Inflammatory macrophage (primary cell): ENCODE data around the gene SLC24A2.
"Not testable (repeated sequence)": the region's sequence is repeated elsewhere in the genome, so short reads cannot be mapped to it uniquely, and the experiment has no call there.

Experiments
- DNase-seq, 2 donors: peaks; one replicate each; pipeline ENCODE4 v3.0.0-alpha.2; 2020 to 2022
- total RNA-seq, 18 experiments: gene quantifications; one replicate each; lab custom pipeline; 2026; ENCODE audit warnings: mixed read lengths in 6 of 18, inconsistent platforms in 2 of 18; lab: John Stamatoyannopoulos, UW

SLC24A2 gene
- 0 to 0.89 (median 0.06) reads per million in 18 experiments for total RNA-seq

DNA sequence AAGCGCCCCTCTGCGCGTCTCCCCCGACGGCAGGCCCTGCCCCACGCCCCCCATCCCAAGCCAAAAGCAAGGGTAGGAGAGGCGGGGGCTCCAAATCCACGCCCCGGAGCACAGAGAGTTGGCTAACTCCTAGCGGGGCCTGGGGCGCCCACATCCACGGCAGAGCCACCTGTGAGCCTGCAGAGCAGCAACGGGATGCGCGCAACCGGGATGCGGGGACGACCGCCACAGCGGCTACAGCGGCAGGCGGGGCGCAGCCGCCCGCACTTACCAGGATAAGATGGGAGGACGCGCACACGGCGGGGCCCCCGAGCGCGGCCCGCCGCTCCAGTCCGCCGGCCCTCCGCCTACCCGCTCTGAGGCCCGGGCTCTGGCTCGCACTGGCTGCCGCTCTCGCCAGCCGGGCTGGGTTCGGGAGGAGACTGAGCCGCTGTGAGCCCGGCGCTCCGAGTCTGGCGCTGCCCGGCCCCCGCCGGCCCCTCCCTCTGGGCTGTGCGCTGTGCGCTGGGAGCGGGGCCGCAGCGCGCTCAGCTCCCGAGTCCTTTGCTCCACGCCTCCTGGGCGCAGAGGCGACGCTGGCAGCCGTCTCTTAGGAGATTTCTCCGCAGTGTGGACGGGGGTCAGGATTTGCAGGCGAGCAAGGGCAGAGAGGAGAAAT is at the start of gene SLC24A2:
TSS of gene SLC24A2 (minus strand) at position 424 of the 658 bp plus-strand sequence.
- DNase-seq: no peak

DNA sequence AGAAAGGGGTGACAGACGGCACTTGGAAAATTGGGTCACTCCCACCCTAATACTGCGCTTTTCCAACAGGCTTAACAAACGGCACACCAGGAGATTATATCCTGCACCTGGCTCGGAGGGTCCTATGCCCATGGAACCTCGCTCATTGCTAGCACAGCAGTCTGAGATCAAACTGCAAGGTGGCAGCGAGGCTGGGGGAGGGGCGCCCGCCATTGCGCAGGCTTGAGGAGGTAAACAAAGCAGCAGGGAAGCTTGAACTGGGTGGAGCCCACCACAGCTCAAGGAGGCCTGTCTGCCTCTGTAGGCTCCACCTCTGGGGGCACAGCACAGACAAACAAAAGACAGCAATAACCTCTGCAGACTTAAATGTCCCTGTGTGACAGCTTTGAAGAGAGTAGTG is 44.5 kb upstream of the SLC24A2 start:
- DNase-seq: not testable (repeated sequence)

DNA sequence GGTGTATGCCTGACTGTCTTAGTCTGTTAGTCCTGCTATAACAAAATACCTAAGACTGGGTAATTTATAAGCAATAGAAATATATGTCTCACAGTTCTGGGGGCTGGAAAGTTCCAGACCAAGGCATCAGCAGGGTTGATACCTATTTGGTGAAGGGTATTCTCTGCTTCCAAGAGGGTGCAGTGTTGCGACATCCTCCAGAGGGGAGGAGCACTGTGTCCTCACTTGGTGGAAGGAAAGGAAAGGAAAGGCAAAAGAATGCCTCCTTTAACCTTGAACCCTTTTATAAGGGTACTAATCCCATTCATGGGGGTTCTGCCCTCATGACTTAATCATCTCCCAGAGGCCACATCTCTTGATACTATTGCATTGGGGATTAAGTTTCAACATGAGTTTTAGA is 42.0 kb upstream of the SLC24A2 start:
- no peak for DNase-seq

DNA sequence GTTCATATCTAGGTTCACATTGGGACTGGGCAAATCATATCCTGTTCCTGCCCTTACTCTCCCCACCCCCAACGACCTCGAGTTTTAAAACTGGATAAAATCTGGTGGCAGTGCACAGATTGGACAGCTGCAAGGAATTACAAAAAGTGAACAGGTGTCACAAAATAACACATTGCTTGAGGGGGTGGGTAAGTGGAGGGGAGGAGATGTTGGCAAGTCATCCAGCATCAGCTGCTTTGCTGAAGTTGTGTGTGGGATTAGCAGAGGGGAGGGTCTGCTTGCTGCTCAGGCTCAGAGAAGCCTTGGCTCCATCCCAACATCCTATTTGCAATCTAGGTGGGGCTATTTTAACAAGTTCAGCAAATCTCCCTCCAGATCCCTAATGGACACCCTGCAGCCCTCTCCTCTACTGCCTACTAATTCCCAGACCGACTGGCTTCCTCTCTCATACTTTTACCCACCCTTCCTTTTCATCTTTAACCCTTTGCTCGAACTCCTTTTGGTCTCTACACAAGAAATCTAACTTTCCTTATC is 39.8 kb upstream of the SLC24A2 start:
- no peak for DNase-seq

DNA sequence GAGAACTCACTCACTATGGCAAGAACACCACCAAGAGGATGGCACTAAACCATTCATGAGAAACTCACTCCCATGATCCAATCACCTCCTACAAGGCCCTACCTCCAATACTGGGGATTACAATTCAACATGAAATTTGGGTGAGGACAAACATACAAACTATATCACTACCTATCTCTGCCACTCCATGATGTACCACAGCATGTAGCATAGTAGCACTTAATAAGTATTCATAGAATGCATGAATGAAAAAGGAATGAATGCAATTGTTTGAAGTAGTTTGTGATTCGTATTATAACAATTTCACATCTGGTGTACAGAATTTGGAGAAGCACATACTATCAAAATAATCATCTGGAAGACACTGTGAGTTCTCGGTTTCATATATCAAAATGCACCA is 27.9 kb upstream of the SLC24A2 start:
- DNase-seq: no peak

DNA sequence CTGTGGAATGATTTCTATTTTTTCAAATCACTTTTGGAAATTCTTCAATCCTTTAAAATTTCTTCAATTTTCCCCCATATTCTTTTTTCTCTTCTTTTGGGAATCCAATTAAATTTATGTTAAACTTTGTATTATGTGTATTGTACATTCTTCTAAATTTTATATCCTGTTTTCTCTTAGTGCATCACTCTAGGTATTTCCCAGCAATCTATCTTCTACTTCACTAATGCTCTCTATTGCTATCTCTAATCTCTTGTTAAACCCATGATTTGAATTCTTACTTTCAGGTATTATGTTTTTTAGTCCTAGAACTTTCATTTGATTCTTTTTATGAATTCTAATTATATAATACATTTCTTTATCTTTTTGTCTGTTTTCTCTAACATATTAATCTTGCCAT is 23.4 kb upstream of the SLC24A2 start:
- DNase-seq: no peak

DNA sequence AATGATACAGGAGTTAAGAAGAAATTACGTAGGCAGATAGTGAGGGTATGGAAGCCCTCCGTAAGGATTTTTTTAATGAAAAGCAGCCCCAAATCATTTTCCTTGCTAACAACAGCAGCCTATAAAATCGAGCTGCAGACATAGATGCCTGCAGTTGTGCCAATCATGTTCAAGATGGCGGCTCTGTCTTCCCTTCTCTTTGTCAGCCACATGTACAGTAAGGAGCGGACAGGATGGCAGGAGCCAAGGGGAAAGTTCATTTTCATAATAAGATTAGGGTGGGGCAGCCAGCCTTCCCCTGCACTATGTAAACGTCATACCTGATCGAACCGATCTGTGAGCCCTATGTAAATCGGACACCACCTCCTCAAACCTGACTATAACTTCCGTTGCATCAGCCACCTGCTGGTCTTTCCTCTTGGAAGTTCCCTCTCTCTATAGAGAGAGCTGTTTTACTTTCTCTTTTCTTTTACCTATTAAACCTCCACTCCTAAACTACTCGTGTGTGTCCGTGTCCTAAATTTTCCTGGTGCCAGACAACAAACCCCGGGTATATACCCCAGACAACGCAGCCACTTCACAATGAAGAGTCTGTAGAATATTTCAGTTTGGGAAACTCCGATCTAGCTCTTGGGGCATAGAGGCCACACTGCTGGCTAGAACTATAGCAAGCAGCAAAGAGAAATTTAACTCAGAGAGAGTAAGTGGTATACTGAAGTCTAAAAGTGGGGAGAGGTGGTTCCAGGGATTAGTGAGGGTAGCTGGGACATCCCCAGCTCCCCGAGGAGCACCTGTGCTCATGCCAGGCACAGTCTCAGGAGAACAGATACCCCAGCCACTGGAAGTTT is 20.8 kb upstream of the SLC24A2 start:
- DNase-seq: no peak

DNA sequence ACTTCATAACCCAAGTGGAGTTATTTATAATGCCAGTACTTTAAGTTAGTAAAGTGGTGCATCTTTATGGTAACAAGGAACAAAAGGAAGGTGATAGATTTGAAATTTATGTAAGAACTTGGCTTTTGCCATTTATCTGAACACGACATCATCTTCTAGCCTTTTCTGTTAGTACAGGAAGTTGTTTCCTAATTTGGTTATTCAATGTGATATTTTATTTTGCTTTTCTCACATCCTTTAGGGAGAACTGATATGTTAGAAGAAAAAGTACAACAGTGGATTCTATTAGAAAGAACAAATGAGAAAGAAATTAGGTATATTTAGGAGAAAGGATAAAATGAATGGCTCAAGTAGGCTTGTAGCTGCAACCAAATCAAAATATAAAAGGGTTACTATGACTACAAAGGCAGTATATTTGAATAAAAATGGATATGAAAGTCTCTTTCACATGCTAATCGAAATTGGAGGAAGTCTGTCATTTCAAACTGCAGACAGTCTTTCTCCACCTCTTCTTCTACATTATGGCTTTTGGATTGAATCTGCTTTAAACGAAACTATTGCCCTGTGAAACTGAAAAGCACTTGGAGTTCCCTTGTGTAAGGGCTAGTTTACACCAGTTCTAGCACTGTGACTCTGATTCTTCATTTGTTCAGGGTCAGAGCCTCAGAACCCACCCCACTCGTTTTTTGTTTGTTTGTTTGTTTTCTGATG is 18.5 kb upstream of the SLC24A2 start:
- no peak for DNase-seq

DNA sequence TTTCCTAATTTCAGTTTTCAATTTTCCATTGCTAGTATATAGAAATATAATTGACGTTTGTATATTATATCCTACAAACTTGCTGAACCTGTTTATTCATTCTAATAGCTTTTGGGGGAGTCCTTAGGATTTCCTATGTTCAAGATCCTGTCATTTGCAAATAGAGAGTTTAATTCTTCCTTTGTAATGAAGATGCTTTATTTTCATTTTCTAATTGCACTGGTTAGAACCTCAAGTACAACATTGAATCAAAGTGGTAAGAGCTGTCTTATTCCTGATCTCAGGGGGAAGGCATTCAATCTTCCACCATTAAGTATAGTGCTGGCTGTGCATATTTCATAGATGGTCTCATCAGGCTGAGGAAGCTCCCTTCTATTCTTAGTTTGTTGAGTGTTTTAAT is 15.6 kb upstream of the SLC24A2 start:
- DNase-seq: no peak

DNA sequence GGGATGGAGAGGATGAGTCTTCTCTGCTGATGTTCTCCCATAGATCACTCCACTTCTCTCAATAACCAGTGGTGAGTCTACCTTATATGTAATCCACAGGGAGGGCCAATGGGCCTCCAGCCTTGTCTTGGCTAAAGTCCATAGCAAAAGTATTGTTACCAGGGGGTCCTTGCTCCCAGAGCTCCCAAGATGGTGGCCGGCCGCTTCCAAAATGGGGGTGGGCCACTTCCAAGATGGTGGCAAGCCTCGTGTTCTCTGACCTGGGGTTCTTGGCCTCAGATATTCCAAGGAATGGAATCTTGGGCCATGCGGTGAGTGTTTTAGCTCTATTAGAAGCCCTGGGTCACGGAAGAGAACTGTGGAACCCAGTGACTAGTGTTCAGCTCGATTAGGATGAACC is 12.0 kb upstream of the SLC24A2 start:
- no peak for DNase-seq

DNA sequence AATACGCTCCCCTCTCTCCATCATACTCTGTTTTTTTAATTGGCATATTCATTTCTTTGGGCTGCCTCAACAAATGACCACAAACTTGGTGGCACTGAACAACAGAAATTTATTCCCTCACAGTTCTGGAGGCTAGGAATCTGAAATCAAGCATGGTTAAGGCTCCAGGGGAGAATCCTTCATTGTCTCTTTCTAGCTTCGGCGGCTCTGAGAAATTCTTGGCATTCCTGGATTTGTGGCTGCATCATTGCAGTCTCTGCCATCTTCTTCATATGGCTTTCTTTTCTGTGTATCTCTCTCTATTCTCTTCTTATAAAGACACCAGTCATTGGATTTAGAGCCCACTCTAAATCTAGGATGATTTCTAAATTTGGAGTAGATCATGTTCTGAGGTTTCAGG is 10.9 kb upstream of the SLC24A2 start:
- DNase-seq: no peak

DNA sequence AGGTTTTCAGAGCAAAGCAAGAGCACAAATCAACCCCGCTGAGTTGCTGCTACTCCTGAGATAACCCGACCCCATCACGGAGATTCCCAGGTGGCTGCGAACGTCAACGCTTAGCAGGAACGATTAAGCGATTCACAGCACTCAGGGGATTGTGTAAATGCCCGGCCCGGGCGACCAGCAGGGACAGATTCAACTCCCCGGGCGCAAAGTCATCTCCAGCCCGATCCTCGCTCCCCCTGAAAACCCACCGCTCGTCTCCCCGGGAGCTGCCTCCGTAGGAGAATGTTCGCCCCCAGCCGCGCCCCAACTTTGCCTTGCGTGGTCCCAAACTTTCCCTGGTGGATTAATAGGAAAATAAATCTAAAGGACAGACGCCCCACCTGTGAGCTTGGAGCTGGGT is 685 bp downstream of the SLC24A2 start:
- DNase-seq: no peak

DNA sequence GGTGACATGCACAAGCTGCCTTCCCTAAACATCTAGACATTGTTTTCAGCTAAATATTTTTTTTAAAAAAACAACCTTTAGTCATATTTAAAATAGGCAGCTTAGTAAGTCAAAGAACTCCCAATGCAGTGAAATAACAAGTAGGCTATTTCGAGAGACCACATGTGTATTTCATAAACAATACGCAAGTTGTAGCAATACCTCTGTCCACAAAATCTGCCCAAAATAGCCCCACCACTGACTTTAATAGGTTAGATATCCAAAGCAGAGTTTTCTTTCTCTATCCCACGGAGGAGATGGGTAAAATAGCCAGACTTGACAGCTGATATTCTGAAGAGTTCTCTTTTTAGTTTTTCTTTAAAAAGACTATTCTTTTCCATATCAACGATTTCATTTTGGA is 1.2 kb downstream of the SLC24A2 start:
- no peak for DNase-seq

DNA sequence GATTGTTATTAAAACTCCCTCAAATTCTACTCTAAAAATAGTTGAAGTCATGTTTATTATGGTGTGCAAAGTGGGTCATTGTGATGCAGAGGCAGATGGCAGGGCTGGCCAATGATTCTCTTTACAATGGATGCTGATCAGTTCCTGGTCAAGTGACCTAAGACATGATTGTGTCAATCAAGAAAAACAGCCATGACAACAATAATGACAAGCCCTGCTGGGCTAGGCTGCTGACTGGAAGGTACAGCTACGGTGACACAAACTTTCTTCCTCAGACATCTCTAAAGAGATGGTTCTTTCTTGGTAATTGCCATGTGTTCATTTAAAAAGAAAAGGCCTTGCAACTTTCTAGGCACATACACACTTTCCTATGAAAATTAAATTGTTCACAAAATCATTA is 3.6 kb downstream of the SLC24A2 start:
- DNase-seq: no peak

DNA sequence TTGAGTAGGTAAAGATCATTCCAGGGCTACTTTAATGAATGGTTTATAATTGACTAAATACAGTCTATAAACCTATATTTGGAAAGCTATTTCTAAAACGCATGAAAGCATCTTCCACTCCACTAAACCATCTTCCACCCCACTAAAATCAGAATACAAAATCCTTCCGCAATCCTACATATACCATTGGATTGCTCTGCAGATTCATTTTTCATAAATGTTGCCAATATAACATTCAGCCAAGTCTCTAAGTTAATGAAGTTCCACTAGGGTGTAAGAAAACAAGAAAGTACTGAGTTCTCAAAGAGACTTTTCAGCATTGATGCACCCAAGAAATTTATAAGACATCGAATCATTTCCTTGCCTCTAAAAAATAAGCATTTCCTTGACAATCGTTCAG is 4.7 kb downstream of the SLC24A2 start:
- no peak for DNase-seq

DNA sequence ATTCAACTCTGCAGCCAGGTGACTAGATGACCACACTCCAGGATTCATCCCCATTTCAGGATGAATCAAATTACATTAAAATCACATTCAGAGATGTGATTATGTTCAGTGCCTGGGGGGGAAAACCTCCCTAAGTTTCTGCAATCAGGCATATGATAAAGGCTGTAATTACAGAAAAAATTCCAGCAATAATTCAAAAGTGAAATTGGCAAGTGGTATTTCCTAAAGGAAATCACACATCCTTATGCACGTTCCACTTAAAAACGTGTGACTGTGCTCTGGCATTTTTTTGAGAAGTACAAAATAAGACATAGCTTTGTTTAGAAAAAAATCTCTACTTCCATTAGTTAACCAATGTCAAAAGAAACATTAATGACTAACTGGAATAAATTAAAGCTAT is 5.3 kb downstream of the SLC24A2 start:
- DNase-seq: no peak

DNA sequence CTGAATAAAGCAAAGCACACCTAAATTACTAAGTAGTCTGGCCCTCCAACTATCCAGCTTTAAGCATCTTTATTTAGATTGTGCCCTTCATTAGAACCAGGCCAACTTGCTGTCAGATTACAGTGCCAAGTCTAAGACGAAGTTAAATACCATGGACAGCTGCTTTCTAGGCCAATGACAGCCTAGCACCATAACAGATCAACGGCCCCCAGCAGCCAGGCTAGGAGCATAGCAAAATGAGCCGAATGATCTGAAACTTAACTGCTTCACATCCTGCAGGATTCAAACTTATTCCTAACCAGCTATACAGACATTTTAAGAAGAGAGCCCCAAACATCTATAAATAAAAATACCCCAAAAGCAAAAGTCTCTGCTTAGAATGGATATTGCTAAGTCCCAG is 6.8 kb downstream of the SLC24A2 start:
- DNase-seq: no peak

DNA sequence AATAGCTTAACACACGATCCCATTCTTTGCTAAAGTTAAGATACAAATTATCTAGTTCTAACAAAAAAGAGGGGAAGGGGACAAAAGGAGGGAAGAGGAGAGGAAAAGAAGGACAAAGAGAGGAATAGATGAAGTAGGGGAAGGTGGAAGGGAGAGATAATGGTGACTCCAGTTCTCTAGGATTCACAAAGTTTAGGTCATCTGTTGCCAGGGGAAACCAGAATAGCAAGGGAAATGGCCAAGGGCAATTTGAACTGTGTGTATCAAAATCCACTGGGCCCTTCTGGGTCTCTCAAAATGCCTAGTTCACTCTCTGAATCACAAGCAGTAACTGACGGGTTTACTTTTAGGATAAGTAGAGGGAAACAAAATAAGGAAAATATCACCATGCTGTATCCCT is 7.6 kb downstream of the SLC24A2 start:
- DNase-seq: no peak

DNA sequence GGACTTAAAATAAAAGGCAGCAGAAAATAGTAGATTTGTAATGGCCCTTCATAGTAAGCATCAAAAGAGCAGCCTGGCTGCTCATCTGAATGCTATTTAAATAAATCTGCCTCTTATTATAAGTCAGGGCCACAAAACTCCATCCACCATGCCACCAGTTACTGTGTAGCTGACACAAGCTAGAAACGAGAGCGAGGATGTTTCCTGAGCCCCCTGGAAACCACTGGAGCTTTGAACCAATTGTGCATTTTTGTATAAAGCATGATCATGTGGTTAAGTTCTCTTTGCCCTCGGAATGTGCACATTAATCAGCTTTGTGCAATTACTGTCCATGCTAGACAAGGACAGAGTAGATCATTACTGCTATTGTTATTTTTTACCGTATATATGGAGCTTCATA is 17.4 kb downstream of the SLC24A2 start:
- no peak for DNase-seq

DNA sequence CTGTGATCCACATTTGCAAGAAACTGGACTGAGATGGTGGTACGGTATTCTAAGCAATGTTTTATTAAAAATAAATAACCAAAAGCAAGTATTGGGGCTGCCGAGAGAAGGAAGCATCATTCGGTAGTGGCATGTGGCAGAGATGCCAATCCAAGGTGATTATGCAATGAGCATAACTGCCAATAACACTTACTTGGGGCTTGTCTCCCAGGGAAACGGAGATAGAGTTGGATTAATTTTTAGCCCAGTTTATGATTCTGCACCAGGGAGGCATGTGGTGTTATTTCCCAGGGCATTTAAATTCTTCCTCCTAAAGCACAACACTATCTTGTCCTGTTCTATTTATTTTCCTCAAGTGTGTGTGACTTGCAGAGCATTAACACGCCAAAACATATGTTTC is 17.9 kb downstream of the SLC24A2 start:
- DNase-seq: no peak

DNA sequence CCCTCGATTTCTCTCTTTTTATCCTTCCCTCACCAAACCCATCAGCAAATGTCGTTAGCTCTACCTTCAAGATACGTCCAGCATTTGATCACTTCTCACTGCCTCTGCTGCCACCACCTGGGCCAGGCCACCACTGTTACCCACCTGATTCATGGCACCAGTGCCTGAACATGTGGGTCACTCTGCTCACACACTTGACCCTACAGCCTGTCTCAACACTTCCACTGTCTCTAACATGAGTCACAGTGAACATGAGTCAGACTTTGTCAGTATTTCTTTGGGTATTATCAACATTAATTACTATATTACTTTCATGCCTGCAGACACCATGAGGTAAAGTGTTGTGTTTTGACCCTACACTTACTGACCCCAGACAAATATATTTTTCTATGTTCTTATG is 19.6 kb downstream of the SLC24A2 start:
- no peak for DNase-seq

DNA sequence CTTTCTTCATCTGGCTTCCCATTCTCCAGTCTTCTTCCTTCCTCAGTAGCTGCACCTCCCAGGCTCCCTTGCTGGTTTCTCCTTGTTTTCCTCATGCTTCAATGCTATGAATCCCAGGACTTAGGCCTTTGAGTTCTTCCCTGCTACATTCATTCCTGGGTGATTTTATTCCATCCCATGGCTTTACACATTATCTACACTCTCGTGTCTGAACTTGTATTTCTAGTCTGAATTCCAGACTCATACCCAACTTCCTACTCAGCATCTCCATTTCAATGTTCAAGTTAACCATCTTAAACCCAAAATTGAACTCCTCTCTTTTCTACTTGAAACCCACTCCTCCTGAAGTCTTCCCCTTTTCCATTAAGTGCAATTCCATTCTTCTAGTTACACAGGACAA is 20.0 kb downstream of the SLC24A2 start:
- no peak for DNase-seq

DNA sequence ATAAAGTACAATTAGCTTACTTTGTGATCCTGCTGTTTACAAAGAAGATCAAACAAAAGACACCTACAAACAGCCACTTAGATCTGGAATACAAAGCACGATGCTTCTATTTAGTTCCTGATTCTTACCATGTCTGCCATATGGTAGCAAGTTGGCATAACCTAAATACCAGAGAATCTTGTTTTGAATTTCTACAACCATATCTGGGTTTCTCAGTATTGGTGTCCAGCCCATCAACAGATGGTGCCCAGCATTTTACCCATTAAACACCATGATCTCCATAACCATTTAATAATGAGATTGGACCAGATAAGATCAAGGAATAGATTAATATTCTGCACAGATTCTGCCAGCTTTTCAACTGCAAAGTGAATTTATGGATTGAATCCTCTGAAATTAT is 29.8 kb downstream of the SLC24A2 start:
- no peak for DNase-seq
